C4-2B (cell line): ENCODE results near the gene GRK6.

ENCODE experiments used
- H3K27ac ChIP-seq: fragments of 450-650 bp; 2 replicates; pipeline ENCODE4 v1.5.1; 2017
- ZFX ChIP-seq: fragments of 450-650 bp; IDR thresholded peaks from 2 replicates; pipeline ENCODE4 v1.6.1; 2017
- TF ChIP-seq, protein P1 (sequence below): fragments of 450-650 bp; conservative IDR thresholded peaks from 2 replicates; pipeline ENCODE4 v1.5.1; 2017; ENCODE audit warnings: mild to moderate bottlenecking

The GRK6 gene

GRCh38 chr5:177399997-177400868, 26.2 kb upstream of the GRK6 start, which contains the start of gene PFN3:
Gene PFN3, minus strand, starts transcription at chr5:177400661. Its CDS starts 85 bp downstream, at chr5:177400576.
- TF ChIP-seq, protein P1, sequence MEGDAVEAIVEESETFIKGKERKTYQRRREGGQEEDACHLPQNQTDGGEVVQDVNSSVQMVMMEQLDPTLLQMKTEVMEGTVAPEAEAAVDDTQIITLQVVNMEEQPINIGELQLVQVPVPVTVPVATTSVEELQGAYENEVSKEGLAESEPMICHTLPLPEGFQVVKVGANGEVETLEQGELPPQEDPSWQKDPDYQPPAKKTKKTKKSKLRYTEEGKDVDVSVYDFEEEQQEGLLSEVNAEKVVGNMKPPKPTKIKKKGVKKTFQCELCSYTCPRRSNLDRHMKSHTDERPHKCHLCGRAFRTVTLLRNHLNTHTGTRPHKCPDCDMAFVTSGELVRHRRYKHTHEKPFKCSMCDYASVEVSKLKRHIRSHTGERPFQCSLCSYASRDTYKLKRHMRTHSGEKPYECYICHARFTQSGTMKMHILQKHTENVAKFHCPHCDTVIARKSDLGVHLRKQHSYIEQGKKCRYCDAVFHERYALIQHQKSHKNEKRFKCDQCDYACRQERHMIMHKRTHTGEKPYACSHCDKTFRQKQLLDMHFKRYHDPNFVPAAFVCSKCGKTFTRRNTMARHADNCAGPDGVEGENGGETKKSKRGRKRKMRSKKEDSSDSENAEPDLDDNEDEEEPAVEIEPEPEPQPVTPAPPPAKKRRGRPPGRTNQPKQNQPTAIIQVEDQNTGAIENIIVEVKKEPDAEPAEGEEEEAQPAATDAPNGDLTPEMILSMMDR = no peak
- TF ChIP-seq ZFX = no peak
- peak within 1 kb of the TSS; percentile 96 for H3K27ac ChIP-seq

DNA sequence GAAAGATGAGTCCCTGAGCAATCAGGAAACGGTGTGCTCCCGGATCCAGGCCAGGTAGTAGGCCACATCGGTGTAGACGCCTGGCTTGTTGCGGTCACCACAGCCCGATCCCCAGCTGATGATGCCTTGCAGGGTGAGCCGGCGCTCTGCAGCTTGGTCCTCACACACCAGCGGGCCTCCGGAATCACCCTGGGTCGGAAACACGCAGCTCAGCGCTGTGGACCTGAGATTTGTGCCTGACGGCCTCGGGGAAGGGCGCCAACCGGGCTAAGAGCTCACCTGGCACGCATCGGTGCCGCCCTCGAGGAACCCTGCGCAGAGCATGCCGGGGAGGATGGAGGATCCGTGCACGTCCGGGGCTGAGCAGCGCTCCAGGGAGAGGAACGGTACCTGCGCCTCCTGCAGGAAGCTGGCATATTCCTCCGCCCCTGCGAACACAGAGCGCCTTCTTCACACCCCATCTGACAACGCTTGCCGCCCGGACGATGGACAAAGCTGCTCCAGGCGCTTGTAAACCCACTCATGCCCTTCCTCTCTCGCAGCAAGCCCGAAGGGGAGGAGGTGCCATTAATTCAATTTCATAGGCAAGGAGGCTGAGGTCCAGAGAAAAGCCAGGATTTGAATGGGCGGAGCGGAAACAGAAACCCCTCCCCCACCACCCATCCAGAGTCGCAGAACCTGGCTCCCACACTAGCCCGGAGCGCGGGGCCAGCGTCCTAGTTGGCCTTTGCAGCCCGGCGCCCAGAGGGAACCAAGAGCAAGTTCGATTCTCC, 24.0 kb upstream of the GRK6 start:
- peak overlapping the region; percentile 96 for H3K27ac ChIP-seq
- TF ChIP-seq ZFX = peak; percentile 73; the same call in 1 of the 2 replicates
- TF ChIP-seq, protein P1 = peak; percentile 75

DNA sequence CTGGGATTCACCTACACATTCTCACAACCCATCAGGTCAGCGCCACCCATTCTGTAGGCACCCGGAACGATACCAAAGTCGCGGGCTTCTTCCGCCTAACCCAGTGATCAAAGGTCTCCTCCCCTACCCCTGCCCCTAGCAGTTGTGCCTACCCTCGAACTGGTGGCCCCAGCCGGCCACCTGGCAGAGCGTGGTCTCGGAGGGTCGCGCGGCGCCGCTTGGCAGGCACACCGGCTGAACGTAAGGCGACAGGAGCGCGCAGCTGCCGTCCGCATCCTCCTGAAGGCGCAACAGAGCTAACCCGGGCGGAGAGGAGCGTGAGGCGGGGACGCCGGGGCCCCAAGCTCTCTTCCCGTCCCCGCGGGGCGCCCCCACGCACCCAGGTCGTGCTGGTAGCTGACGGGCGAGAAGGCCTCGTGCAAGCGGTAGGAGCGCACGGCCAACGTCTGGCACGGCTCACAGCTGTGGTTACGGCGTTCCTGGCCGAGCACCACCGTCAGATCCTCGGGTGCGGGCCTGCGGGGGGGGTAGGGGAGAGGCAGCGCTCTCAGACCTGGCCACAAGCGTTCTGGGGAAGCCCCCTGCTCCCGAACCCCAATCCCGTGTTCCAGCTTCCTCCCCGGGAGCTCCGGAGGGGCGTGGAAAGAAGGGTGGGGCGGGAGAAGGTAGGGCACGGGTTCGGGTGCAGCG, 23.2 kb upstream of the GRK6 start:
- TF ChIP-seq, protein P1 = no peak
- peak; percentile 75; the same call in 1 of the 2 replicates for TF ChIP-seq ZFX
- peak overlapping the region; percentile 96 for H3K27ac ChIP-seq

- H3K27ac ChIP-seq = peak overlapping the region; percentile 96
- peak; percentile 52; the same call in 1 of the 2 replicates for TF ChIP-seq ZFX
- TF ChIP-seq, protein P1 = peak; percentile 83
These were observed 22.5 kb upstream of the GRK6 start for GRCh38 chr5:177403792-177404640.

DNA sequence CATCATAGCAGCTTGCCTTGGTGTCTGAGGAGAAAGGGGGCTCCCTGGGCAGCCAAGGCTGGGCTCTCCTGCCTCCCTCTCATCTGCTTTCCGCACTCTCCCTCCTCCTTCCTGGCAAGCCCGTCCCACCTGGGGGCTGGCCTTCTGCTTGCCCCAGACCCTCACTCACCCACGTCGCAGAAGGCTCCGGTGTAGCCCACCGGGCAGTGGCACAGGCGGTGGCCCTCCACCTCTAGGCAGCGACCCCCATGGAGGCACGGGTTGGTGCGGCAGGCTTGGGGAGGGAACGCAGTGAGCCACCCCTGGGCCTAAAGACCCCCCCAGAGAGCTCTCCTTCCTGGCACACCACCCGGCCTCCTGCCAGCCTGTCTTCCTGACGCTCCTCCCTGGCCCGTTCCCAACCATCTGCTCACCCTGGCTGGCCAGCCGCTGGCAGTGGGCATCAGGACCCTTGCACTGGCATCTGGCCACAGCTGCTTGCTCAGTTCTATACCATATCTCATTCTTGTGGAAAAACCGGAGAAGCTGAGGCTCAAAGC, 21.8 kb upstream of the GRK6 start:
- TF ChIP-seq, protein P1 = no peak
- 0 out of 2 replicates have a peak, but pooled peaks have one; percentile 4 for TF ChIP-seq ZFX
- H3K27ac ChIP-seq = peak overlapping the region; percentile 96

DNA sequence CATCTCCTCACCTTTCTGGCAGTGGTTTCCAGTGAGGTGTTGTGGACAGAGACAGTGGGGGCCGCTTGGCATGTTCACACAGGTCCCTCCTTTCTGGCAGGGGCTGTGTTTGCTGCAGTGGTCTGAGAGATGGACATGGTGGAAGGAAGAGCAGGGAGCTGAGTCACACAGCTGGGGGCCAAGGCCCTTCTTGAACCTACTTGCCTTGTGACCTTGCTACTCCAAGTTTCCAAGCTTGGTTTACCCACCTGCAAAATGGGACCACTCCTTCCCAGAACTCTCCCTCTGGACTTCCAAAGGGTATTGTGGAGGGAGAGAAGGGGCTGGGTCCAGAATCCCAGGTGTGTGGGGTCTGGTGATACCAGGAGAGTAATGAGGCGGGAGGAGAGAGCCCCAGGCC, 21.2 kb upstream of the GRK6 start:
- TF ChIP-seq, protein P1 = no peak
- TF ChIP-seq ZFX = no peak
- H3K27ac ChIP-seq = no peak overlapping the region; the same call in 1 of the 2 replicates
